Measurements from ENCODE around the gene SLC38A2. TPM values are rescaled to one million over a fixed set of nuclear protein-coding genes. Genes with fewer than 3 reads are reported as not detected.

The SLC38A2 gene
- total and polyA plus RNA-seq, 7 donors = 35.8 to 428 (median 303) TPM

DNA sequence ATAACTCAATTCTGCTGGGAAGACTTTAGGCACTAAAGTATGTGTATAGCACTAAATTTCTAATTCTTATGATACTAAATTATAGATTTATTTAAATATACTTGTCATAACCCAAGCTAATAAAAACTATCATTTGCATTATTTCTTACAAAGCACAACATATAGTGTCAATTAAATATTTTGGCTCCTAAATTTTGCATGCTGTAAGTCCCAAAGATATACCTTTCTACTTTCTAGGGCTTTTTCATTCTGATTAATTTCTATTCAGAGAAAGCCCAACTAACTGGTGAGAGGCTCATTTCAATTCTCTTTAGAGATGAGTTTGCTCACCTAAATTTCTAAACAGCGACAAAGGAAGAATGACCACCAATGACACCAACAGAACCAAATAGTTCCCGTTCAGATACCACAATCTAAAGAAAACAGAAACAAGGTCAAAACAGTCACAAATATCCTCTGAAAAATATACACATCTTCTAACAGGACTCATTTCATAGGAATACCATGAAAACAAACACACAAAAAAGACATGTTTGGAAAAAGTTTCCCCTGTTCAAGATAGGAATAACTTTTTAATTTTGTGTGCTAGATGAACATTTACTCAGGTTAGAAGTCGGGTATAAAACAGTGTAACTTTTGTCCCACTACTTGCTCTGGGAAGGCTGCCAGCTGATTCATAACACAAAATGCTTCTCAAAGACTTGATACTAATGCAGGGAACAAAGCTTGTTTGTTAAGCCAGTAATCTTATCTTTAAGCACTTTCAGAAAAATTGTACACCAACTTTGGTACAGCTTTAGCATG lies 7.6 kb downstream of the SLC38A2 start:
- no peaks in the 10 kb centered on the region for H3K27me3 ChIP-seq (ENCODE audit: insufficient read depth in 3 of 3, low read length in 2 of 3)
- no peaks in the 10 kb centered on the region for H3K9me3 ChIP-seq
- whole genome bisulfite sequencing, 3 donors = 50% methylated on average over 3 of the region's 3 CpGs
- peaks cover 29 to 100% of the 10 kb centered on the region in 2 donors for H3K36me3 ChIP-seq (ENCODE audit: insufficient read depth in 1 of 2, low read depth in 1 of 2)
- peak in 1 of 4 donors; percentile 39 for ATAC-seq
- no peak for DNase-seq
- H3K4me1 ChIP-seq = peaks cover 87% of the 10 kb centered on the region
- H3K27ac ChIP-seq = peak overlapping the region; percentile 99
- peak overlapping the region; percentile 94 for H3K4me3 ChIP-seq
- intact Hi-C loops (cut with DNase I) = no loop called here
- TF ChIP-seq, protein P1, sequence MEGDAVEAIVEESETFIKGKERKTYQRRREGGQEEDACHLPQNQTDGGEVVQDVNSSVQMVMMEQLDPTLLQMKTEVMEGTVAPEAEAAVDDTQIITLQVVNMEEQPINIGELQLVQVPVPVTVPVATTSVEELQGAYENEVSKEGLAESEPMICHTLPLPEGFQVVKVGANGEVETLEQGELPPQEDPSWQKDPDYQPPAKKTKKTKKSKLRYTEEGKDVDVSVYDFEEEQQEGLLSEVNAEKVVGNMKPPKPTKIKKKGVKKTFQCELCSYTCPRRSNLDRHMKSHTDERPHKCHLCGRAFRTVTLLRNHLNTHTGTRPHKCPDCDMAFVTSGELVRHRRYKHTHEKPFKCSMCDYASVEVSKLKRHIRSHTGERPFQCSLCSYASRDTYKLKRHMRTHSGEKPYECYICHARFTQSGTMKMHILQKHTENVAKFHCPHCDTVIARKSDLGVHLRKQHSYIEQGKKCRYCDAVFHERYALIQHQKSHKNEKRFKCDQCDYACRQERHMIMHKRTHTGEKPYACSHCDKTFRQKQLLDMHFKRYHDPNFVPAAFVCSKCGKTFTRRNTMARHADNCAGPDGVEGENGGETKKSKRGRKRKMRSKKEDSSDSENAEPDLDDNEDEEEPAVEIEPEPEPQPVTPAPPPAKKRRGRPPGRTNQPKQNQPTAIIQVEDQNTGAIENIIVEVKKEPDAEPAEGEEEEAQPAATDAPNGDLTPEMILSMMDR (IDR thresholded peaks at IDR 0.05) = no peak

DNA sequence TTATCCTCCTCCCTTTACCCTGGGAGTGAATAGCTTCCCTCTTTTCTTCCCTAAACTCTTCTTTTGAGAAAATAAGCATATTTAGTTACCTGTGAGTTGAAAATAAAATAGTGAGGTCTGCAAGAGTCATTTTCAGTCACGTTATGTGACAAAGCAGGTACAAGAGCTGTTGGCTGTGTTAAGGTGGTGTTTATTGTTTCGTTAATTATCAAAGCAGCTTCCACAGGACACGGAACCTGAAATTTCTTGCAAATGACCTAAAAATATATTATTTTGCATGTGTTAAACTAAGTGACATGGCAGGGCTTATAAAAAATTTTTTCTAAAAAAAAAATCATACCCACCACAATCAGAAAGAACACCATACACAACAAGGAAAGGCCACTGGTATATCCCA lies 8.3 kb downstream of the SLC38A2 start:
- no peak for DNase-seq
- intact Hi-C loops (cut with DNase I) = no loop called here
- Histone ChIP-seq H3K36me3 (ENCODE audit: insufficient read depth in 1 of 2, low read depth in 1 of 2) (peaks cover 24 to 100% of the 10 kb centered on the region in 2 donors), H3K27me3 (ENCODE audit: insufficient read depth in 3 of 3, low read length in 2 of 3) (no peaks in the 10 kb centered on the region), H3K9me3 (no peaks in the 10 kb centered on the region), H3K4me1 (peaks cover 80% of the 10 kb centered on the region), H3K27ac (peak overlapping the region; percentile 99), H3K4me3 (no peak overlapping the region)
- TF ChIP-seq, protein P1 (IDR thresholded peaks at IDR 0.05) = no peak
- no peak for ATAC-seq
- WGBS, 3 donors = 73 to 76% (median 75%) methylated on average over 3 of the region's 3 CpGs

DNA sequence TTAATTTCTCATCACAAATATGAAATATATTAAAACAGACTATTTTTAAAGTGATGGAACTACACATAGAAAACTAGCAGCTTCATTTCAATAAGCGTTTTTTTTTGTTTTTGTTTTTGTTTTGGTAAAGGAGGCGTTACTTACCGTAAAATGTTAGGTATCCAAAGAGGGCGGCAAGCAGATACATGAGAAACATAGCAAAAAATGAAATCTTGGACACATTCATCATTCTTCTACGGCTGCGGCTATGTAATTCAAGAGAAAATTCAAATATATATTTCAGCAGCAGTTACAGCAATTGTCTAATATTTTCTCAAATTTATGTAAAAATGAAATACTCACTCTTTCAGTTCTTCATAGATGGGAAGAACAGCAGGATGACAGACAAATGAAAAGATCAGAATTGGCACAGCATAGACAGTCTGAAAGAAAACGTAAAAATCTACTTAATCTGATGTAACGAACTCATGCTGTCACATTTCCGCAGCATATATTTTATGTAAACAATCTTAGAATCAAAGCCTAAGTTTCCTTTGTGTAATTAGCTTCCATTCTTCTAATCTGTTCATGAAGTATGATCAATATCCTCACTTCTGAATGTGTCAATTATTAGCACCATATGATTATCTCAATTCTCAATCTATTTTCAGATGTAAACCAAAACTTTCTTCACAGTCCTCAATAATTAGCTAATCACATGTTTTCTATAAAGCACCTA lies 8.8 kb downstream of the SLC38A2 start:
- DNase-seq (no peak), ATAC-seq (no peak)
- intact Hi-C loops (cut with DNase I) = no loop called here
- Histone ChIP-seq H3K4me3 (no peak overlapping the region), H3K27me3 (ENCODE audit: insufficient read depth in 3 of 3, low read length in 2 of 3) (no peaks in the 10 kb centered on the region), H3K36me3 (ENCODE audit: insufficient read depth in 1 of 2, low read depth in 1 of 2) (peaks cover 24 to 100% of the 10 kb centered on the region in 2 donors), H3K27ac (peak overlapping the region; percentile 42), H3K9me3 (no peaks in the 10 kb centered on the region), H3K4me1 (peaks cover 74% of the 10 kb centered on the region)
- TF ChIP-seq, protein P1 (IDR thresholded peaks at IDR 0.05) = no peak
- WGBS, 3 donors = 86 to 92% (median 87%) methylated on average over 9 of the region's 9 CpGs

DNA sequence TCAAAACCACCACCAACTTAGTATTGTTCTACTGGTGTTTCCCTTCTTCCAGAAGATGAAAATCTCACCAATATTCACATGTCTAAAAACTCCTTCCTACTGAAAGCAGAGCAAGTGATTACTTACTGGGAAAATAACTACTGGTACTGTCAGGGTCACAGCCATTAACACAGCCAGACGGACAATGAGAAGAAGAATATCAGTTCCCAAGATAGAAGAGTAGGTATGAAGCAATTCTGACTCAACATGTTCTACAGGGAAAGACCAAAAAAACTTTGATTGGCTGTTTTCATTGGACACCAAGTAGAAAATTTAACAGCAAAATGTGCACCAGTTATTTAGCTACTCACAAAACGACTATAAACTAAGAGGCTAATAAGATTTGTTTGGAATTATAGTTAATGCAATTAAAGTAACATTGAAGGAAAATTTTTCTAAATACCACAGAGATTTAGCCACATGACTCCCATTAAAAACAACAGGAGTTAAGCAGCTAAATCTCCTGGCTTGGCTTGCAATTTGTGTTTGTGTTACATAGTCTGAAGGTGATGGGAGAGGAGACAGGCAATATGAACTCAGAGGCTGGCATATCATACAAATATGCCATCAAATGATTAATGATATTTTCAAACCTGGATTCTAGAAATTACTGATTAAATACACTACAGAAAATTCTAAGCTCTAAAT lies 9.5 kb downstream of the SLC38A2 start:
- Histone ChIP-seq H3K9me3 (no peaks in the 10 kb centered on the region), H3K4me1 (peaks cover 67% of the 10 kb centered on the region), H3K27me3 (ENCODE audit: insufficient read depth in 3 of 3, low read length in 2 of 3) (no peaks in the 10 kb centered on the region), H3K27ac (peak overlapping the region; percentile 42), H3K36me3 (ENCODE audit: insufficient read depth in 1 of 2, low read depth in 1 of 2) (peaks cover 22 to 99% of the 10 kb centered on the region in 2 donors), H3K4me3 (no peak overlapping the region)
- TF ChIP-seq, protein P1 (IDR thresholded peaks at IDR 0.05) = no peak
- WGBS, 3 donors = 38 to 43% (median 39%) methylated on average over 2 of the region's 2 CpGs
- ATAC-seq (peak; percentile 35 to 75 (median 58)), DNase-seq (no peak)
- intact Hi-C loops (cut with DNase I) = no loop called here
